Stimulated activated CD8-positive, alpha-beta memory T cell treated with anti-CD3 and anti-CD28 coated beads, Interleukin-4, amount 100 ng/mL, for 1 hour (primary cell): ENCODE measurements around the gene ZNF658.
"Not testable (repeated sequence)": the region's sequence is repeated elsewhere in the genome, so short reads cannot be mapped to it uniquely, and the experiment has no call there.

ENCODE experiments used
- DNase-seq, 2 donors: peaks; one replicate each; pipeline ENCODE4 v3.0.0-alpha.2; 2020; ENCODE audit warnings: low read depth in 2 of 2, low spot score in 1 of 2

The ZNF658 gene

DNA sequence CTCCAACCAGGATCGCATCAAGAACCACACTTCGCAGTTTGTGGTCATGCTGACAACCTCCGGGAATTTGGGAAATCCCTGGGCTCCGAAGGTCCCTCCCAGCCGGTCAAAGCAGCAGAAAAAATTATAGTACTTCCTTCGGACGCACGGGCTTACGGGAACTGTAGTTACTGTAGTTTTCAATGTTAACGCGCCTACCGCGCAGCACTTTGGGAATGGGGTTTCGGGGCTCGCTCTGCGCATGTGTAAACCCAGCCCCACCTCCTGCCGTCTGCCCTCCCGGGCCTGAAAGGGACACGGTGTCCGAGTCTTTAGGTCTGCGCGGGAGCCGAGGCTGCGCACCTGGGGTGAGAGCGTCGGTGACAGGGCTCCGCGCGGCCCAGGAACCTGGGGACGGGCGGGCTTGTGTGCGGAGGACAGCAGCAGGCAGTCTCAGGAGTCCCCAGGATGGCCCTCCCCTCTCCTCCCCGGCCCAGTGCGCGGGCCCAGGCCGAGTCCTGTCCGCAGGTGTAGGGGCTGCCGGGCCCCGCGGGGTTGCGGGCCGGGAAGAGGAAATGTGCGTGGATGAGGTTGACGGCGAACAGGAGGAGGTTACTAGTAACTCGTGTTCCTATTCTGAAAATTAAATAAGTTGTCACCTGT, at the start of gene ZNF658:
TSS of gene ZNF658 (plus strand) at position 236 of the 642 bp plus-strand sequence. CDS start 2,837 bp downstream, outside the sequence.
- peak; percentile 4 to 35 for DNase-seq

DNA sequence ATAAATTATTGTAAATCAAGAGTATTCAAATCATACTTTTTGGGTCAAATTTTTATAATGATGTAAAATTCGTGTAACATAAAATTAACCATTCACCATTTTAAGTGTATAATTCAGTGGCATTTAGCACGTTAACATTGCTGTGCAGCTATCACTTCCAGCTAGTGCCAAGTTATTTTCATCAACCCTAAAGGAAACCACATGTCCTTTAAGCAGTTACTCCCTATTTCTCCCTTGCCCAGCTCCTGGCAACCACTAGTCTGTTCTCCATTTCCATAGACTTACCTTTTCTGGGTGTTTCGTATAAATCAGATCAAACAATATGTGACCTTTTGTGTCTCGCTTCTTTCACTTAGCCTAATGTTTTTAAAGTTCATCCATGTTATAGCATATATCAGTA, 38.8 kb upstream of the ZNF658 start:
- not testable (repeated sequence) for DNase-seq

DNA sequence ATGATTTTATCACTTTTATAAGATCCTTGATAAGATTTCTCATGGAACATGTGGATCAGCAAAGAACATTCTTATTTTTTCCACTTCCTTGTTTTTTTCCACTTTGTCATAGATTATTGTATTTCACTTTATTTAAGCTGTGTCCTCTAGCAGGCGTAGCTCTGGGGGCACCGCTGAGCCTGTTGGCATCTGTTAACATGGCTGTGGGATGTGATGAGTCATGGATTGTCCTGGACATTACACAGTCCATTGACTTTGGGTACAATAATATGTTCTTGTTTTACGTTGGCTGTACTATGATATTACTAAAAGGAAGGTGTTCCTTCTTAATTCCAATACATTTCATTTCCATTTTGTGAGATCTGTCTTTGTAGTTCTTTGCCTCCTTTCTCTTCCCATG, 31.9 kb upstream of the ZNF658 start:
- DNase-seq, result not testable (repeated sequence)

DNA sequence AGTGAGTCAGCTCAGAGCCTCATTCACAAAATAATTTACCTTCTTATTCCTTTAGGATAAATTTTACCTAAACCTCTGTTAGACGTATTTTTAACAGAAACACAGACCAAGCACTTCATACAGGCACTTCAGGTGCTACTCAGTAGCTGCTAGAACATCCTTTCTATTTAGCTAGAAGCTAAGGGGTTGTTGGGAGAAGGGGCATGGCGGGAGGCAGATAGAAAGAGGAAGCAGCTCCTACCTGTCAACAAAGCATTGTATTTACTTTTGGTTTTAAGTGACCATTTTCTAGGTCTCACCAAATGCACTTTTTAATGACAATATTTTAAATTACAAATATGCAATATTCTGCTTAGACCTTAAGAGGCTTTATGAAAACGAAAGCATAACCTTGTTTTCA, 19.9 kb upstream of the ZNF658 start:
- DNase-seq, result not testable (repeated sequence)

DNA sequence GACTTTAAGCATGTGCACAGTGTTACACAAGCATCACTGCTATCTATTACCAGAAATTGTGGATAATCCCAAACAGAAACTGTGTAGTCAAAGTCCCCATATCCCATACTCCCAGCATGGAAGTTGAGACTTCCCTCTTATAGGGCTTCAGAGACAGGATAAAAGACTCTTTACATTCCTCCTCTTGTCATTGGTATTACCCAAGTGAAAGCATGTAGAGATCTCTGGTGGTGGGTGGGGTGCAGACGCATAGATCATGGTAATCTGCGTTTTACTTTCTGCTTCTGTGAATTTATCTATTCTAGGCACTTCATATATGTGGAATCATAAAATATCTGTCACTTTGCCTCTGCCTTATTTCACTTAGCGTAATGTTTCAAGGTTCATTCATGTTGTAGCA, 18.7 kb upstream of the ZNF658 start:
- DNase-seq, result not testable (repeated sequence)

DNA sequence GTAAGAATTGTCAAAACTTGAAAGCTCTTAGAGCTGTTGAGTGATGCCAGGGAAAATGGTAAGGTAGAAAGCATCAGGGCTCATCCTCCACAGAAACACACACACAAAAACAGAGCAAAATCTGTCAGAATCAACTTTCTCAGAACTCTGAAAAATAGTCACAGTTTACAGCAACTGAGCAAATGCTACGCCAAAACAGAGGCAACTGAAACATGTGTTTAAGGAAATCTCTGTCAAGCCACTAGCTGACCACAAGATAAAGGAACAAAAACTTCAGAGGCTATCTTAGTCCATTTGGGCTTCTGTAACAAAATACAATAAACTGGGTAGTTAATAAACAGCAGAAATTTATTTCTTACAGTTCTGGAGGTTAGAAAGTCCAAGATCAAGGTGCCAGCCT, 10.2 kb upstream of the ZNF658 start:
- not testable (repeated sequence) for DNase-seq

DNA sequence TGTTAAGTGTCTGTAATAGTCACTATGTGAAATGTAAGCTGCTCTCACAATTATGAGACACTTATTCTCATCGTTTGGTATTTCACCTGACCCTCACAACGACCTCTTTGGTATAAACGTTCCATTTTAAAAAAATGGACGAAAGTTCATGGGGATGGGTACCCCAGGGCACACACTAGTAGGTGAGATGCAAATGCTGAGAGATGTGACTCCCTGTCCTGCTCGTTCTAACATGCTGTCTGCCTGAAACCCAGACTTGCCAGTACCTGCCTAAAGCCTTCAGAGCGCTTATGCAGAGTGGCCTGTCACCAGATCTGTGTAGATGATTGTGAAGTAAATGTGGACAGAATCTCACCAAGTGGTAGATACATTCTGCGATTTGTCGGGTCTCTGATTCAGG, 616 bp downstream of the ZNF658 start:
- not testable (repeated sequence) for DNase-seq

DNA sequence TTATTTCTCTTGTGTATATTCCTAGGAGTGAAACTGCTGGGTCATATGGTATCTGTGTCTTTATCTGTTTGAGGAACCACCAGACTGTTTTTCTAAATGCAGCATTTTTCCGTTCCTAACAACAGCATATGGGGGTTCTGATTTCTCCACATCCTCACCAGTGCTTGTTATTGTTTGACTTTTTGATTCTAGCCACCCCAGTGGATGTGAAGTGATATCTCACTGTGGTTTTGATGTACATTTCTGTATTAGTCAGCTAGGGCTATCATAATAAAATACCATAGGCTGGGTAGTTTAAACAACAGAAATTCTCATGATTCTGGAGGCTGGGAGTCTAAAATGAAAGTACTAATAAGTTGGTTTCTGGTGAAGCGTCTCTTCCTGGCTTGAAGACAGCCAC, 9.0 kb downstream of the ZNF658 start:
- DNase-seq, result not testable (repeated sequence)

DNA sequence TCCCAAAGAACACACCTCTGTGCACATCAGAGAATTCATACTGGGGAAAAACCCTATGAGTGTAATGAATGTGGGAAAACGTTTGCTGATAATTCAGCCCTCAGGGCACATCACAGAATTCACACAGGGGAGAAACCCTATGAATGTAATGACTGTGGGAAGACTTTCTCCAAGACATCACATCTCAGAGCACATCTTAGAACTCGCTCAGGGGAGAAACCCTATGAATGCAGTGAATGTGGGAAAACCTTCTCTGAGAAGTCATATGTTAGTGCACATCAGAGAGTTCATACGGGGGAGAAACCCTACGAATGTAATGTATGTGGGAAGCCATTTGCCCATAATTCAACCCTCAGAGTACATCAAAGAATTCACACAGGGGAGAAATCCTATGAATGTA, 19.5 kb downstream of the ZNF658 start:
- DNase-seq, result not testable (repeated sequence)

DNA sequence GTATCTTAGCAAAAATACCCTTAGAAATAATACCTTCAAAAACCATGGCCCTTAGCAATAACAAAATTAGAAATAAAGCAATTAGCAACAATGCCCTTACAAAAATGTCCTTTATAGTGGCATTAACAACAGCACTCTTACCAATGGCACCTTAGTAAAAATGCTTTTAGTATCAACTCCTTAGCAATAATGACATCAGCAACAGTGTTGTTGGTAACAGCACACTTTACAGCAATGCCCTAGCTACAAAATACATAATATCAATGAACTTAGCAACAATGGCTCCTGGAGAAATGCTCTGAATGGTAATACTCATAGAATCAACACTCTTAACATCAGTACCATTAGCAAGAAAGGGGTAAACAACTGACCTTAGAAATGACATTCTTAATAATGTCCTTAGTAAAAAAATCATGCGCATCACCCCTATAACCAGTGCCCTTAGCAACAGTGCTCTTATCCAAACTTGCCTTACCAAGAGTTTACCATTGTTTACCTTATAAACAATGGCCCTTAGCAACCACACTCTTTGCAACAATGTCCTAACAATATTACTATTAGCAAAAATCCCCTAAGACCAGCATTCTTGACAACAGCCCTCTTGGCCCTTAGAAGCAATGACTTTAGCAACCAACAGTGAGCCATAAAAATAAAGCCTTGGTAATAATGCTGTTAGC, 35.8 kb downstream of the ZNF658 start:
- not testable (repeated sequence) for DNase-seq

DNA sequence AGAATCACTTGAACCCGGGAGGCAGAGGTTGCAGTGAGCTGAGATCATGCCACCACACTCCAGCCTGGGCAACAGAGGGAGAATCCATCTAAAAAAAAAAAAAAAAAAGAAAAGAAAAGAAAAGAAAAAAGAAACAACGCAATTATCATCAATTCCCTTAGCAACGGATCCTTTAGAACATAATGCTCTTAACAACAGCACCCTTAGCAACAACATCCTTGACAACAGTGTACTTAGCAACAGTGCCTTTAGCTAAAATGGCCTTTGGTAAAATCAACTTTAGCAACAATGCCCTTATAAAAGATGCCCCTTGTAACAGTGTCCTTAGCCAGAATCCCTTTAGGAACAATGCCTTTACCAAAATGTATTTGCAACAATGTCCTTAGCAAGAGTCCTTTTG, 37.1 kb downstream of the ZNF658 start:
- not testable (repeated sequence) for DNase-seq

DNA sequence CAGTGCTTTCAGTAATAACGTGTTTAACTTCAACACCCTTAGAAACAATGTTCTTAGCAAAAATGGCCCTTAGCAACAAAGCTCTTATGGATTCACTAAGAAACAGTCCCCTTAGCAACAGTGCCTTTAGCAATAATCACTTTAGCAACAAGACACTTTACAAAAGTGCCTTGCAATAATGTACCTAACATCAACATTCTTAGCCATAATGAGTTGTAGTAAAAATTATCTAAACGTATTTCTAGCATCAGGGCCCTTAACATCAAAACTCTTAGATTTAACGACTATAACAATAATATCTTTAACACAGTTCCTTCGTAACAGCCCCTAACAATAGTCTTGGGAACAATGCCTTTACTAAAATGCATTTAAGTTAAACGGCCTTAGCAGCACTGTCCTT, 37.8 kb downstream of the ZNF658 start:
- DNase-seq, result not testable (repeated sequence)

DNA sequence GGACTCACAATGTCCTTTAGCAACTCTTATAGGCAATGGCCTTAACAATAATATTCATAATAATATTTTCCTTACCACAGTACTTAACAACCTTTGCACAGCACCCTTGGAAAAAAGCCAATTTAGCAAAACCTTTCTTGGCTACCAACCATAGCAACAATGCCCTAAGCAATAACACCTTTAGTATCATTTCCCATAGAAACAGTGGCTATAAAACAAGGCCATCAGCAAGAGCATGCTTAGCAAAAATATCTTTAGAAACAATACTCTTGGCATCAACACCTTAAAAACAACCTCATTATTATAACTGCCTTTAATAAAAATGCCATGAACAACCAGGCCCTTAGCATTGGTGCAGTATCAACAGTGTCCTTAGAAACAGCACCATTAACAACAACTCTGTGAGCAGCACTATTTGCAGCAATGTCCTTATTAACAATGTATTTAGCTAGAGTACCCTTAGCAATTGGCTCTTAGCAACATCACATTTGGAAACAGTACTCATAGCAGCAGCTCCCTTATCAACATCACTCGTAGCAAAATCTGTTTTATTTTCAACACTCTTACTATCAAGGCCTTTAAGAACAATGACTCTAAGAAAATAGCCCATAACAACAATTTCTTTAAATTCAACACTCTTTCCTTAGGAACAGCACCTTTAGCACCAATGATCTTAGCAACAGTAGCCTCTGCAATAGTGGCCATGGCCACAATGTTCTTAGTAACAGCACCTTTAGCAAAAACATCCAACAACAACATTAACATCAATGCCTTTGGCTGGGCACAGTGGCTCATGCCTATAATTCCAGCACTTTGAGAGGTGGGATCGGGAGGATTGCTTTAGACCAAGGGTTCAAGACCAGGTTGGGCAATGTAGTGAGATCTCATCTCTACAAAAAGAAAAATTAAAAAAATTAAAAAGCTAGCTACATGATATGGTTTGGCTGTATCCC, 39.6 kb downstream of the ZNF658 start:
- DNase-seq, result not testable (repeated sequence)

DNA sequence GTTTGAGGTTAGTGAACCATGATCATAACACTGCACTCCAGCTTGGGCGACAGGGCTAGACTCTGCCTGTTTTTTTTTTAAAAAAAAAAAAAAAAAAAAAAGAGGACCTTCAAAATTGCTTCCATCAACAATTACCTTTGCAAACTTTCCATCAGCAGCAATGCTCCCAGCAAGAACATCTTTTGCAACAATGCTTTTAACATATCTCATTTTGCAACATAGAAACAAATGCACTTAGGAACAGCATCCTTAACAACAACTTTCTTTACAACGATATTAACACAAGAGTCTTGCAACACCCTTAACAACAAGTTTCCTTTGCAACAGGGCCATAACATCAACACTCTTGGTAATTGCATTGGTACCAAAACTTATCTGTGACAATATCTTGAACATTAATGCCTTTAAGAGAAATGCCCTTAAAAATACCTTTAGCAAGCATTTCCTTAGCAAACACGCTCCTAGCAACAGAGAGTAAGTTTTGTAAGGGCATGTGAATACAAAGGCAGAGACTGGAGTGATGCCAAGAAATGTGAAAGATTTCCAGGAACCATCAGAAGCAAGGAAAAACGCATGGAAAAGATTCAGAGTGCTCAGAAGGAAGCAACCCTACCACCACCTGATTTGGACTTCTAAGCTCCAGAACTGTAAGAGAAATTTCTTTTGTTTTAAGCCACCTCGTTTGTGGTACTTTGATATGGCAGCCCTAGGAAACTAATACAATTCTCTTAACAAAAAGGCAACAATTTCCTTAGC, 42.1 kb downstream of the ZNF658 start:
- not testable (repeated sequence) for DNase-seq

DNA sequence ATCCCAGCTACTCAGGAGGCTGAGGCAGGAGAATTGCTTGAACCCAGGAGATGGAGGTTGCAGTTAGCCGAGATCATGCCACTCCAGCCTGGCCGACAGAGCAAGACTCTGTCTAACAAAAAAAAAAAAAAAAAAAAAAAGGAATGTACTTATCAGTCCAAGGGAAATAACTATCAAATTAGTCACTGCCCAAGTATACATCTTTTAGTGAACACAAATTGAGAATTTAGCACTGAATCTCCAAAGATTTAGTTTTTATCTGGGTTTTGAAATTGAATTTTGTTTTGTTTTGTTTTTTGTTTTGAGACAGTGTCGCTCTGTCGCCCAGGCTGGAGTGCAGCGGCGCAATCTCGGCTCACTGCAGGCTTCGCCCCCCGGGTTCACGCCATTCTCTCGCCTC, 52.1 kb downstream of the ZNF658 start:
- DNase-seq, result not testable (repeated sequence)
